ENCODE results near the gene TSPO.

The TSPO gene

GRCh38 chr22:43210631-43211515, 59.5 kb downstream of the TSPO start:
- Histone ChIP-seq H3K36me3 (no peaks in the 10 kb centered on the region), H3K9me3 (no peaks in the 10 kb centered on the region), H3K4me3 (ENCODE audit: low read depth, low read length) (no peak overlapping the region), H3K4me1 (no peaks in the 10 kb centered on the region), H3K27me3 (no peaks in the 10 kb centered on the region)
- TF ChIP-seq CTCF (IDR thresholded peaks at IDR 0.05; ENCODE audit: low read depth, low read length) = no peak
- DNase-seq = no peak

- H3K27me3 ChIP-seq = no peaks in the 10 kb centered on the region
- no peak for DNase-seq
- no peak for TF ChIP-seq CTCF (IDR thresholded peaks at IDR 0.05; ENCODE audit: low read depth, low read length)
- no peaks in the 10 kb centered on the region for H3K9me3 ChIP-seq
- no peak overlapping the region for H3K4me3 ChIP-seq (ENCODE audit: low read depth, low read length)
- H3K36me3 ChIP-seq = no peaks in the 10 kb centered on the region
- no peaks in the 10 kb centered on the region for H3K4me1 ChIP-seq
Measured at GRCh38 chr22:43211941-43212433, 60.6 kb downstream of the TSPO start.

- Histone ChIP-seq H3K36me3 (no peaks in the 10 kb centered on the region), H3K4me3 (ENCODE audit: low read depth, low read length) (no peak overlapping the region), H3K27me3 (no peaks in the 10 kb centered on the region), H3K9me3 (no peaks in the 10 kb centered on the region), H3K4me1 (no peaks in the 10 kb centered on the region)
- no peak for TF ChIP-seq CTCF (IDR thresholded peaks at IDR 0.05; ENCODE audit: low read depth, low read length)
- no peak for DNase-seq
Measured at GRCh38 chr22:43212434-43212952, 61.1 kb downstream of the TSPO start.
